ENCODE results near the gene DHCR24.

GRCh38 chr1:54843449-54843848 is 43.5 kb downstream of the DHCR24 start:
- TF ChIP-seq NFIC (IDR thresholded peaks at IDR 0.05): no peak
- no peak for TF ChIP-seq TAF1 (IDR thresholded peaks at IDR 0.05; ENCODE audit: low read depth)
- no peak for TF ChIP-seq MAX (IDR thresholded peaks at IDR 0.05)
- no peak for TF ChIP-seq EP300 (IDR thresholded peaks at IDR 0.05; ENCODE audit: borderline replicate concordance)
- TF ChIP-seq CREB1 (IDR thresholded peaks at IDR 0.05; ENCODE audit: low read depth): no peak
- no peak for TF ChIP-seq EGR1 (IDR thresholded peaks at IDR 0.05)
- no peak for TF ChIP-seq TCF12 (IDR thresholded peaks at IDR 0.05; ENCODE audit: low read depth)
- no peak for TF ChIP-seq FOXM1 (IDR thresholded peaks at IDR 0.05; ENCODE audit: borderline replicate concordance, low read depth)
- no peak for TF ChIP-seq REST (IDR thresholded peaks at IDR 0.05; ENCODE audit: low read depth)
- TF ChIP-seq RAD21 (IDR thresholded peaks at IDR 0.05; ENCODE audit: low read depth): no peak
- no peak for TF ChIP-seq CEBPB (IDR thresholded peaks at IDR 0.05)
- no peak for TF ChIP-seq ZBTB7A (IDR thresholded peaks at IDR 0.05; ENCODE audit: low read depth)
- no peak for TF ChIP-seq USF1 (IDR thresholded peaks at IDR 0.05)

Data from Ishikawa (cell line).